ENCODE results near the gene FKBP3. TPM values are rescaled to one million over a fixed set of nuclear protein-coding genes. Genes with fewer than 3 reads are reported as not detected.
A peak's percentile ranks its signal among the peaks of the same experiment; 100 is the strongest.
"Not testable (repeated sequence)": the region's sequence is repeated elsewhere in the genome, so short reads cannot be mapped to it uniquely, and the experiment has no call there.

FKBP3 gene
- total RNA-seq, 4 donors from 2014 or later, result 21.0 to 23.5 (median 21.2) TPM

GRCh38 chr14:45083617-45083975, 50.7 kb downstream of the FKBP3 start:
- 1 to 2% methylated on average over 7 to 8 of the region's 10 CpGs for WGBS, 2 donors
- DNase-seq (ENCODE audit: low spot score in 2 of 2), result no peak
- intact Hi-C loops (cut with DNase I; ENCODE audit: low total_unique reads), result no loop called here
- H3K4me3 ChIP-seq (ENCODE audit: low read depth, poor library complexity, severe bottlenecking), result peak overlapping the region; percentile 18
- TF ChIP-seq POLR2A (IDR thresholded peaks at IDR 0.05) (no peak), CTCF (IDR thresholded peaks at IDR 0.05) (no peak)

DNA sequence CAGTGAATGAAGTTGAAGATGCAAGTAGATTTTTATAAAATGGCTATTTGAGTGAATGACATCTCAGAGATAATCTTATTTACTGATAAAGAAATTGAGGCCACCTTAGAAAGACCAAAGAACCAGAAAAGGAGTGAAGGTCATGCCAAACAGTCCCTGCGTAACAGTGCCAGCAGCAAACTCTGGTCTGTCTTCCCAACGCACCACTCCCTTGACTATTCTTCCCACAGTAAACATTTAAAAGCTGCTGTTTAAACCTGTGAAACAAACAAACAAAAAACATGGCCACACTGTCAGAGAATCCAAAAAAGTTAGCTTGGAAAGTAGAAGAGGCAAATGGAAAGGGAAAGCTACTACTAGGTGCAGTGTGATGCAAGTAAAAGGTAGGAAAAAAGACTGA, 51.9 kb downstream of the FKBP3 start:
- TF ChIP-seq POLR2A (IDR thresholded peaks at IDR 0.05), result no peak
- TF ChIP-seq CTCF (IDR thresholded peaks at IDR 0.05), result no peak
- WGBS, 2 donors, result 69 to 77% methylated on average over 2 of the region's 2 CpGs
- no peak for DNase-seq (ENCODE audit: low spot score in 2 of 2)
- H3K4me3 ChIP-seq (ENCODE audit: low read depth, poor library complexity, severe bottlenecking), result no peak overlapping the region
- intact Hi-C loops (cut with DNase I; ENCODE audit: low total_unique reads), result no loop called here

DNA sequence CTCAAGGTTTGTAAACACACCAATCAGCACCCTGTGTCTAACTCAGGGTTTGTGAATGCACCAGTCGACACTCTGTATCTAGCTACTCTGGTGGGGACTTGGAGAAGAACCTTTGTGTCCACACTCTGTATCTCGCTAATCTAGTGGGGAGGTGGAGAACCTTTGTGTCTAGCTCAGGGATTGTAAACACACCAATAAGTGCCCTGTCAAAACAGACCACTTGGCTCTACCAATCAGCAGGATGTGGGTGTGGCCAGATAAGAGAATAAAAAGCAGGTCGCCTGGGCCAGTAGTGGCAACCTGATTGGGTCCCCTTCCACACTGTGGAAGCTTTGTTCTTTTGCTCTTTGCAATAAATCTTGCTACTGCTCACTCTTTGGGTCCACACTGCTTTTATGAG, 53.2 kb downstream of the FKBP3 start:
- 93 to 97% methylated on average over 3 of the region's 3 CpGs for WGBS, 2 donors
- intact Hi-C loops (cut with DNase I; ENCODE audit: low total_unique reads); H3K4me3 ChIP-seq (ENCODE audit: low read depth, poor library complexity, severe bottlenecking); DNase-seq (ENCODE audit: low spot score in 2 of 2): not testable (repeated sequence)

DNA sequence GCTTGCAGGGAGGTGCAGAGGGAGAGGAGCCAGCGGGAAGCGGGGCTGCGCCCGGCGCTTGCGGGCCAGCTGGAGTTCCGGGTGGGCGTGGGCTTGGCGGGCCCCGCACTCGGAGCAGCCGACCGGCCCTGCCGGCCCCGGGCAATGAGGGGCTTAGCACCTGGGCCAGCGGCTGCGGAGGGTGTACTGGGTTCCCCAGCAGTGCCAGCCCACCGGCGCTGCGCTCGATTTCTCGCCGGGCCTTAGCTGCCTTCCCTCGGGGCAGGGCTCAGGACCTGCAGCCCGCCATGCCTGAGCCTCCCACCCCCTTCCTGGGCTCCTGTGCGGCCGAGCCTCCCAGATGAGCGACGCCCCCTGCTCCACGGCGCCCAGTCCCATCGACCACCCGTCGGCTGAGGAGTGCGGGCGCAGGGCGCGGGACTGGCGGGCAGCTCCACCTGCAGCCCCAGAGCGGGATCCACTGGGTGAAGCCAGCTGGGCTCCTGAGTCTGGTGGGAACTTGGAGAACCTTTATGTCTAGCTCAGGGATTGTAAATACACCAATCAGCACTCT, 53.8 kb downstream of the FKBP3 start:
- intact Hi-C loops (cut with DNase I; ENCODE audit: low total_unique reads); H3K4me3 ChIP-seq (ENCODE audit: low read depth, poor library complexity, severe bottlenecking); DNase-seq (ENCODE audit: low spot score in 2 of 2): not testable (repeated sequence)
- WGBS, 2 donors, result 98 to 100% methylated on average over 4 to 15 of the region's 40 CpGs

GRCh38 chr14:45078323-45078722, 56.0 kb downstream of the FKBP3 start:
- DNase-seq (ENCODE audit: low spot score in 2 of 2), result no peak
- TF ChIP-seq CTCF (IDR thresholded peaks at IDR 0.05) (no peak), POLR2A (IDR thresholded peaks at IDR 0.05) (no peak)
- H3K4me3 ChIP-seq (ENCODE audit: low read depth, poor library complexity, severe bottlenecking), result no peak overlapping the region
- 79 to 88% methylated on average over 1 of the region's 1 CpG for WGBS, 2 donors
- intact Hi-C loops (cut with DNase I; ENCODE audit: low total_unique reads), result no loop called here

DNA sequence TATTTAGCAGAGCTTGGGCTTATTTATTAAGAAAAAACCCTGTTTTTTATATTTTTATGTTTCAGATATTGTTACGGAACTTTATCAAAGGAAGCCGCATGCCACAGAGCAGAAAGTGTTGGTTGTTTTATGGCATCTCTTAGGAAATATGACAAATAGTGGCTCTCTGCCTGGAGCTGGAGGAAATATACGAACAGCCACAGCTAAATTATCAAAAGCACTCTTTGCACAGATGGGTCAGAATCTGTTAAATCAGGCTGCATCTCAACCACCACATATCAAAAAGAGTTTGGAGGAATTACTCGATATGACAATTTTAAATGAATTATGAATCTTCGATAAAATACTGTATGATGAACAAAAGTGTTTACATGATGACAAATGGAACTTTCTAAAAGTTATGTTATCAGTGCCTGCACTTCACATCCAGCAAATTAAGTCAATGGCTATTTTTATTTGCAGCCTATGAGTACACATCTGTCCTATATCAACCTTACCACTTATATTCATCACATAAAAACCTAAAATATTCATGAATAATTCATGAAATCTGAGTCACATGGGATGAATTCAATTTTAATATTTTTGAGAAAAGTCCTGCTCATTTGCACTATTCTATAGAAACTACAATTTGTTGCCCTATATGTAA, 60.9 kb downstream of the FKBP3 start:
- intact Hi-C loops (cut with DNase I; ENCODE audit: low total_unique reads), result no loop called here
- TF ChIP-seq POLR2A (IDR thresholded peaks at IDR 0.05) (no peak), CTCF (IDR thresholded peaks at IDR 0.05) (no peak)
- DNase-seq (ENCODE audit: low spot score in 2 of 2), result no peak
- no peak overlapping the region for H3K4me3 ChIP-seq (ENCODE audit: low read depth, poor library complexity, severe bottlenecking)
- WGBS, 2 donors, result 89 to 93% methylated on average over 5 of the region's 5 CpGs

GRCh38 chr14:45072126-45072525, 62.2 kb downstream of the FKBP3 start:
- 95 to 98% methylated on average over 6 of the region's 6 CpGs for WGBS, 2 donors
- TF ChIP-seq CTCF (IDR thresholded peaks at IDR 0.05) (no peak), POLR2A (IDR thresholded peaks at IDR 0.05) (no peak)
- H3K4me3 ChIP-seq (ENCODE audit: low read depth, poor library complexity, severe bottlenecking), result no peak overlapping the region
- DNase-seq (ENCODE audit: low spot score in 2 of 2), result no peak
- intact Hi-C loops (cut with DNase I; ENCODE audit: low total_unique reads), result no loop called here

Measured in lower leg skin (tissue), 4 donors.